CD8-positive, alpha-beta memory T cell (primary cell): ENCODE data around the gene TRAPPC2B. TPM values are rescaled to one million over a fixed set of nuclear protein-coding genes. Genes with fewer than 3 reads are reported as not detected.

ENCODE experiments used
- CTCF ChIA-PET: fragments of 350-600 bp; sonication (Branson Sonifier 250); formaldehyde crosslinking; loops from one replicate; lab custom pipeline; 2021; ENCODE audit warnings: antibody characterized with exemption; lab: Charles Lee
- POLR2A ChIA-PET: fragments of 350-600 bp; sonication (Branson Sonifier 250); formaldehyde crosslinking; loops from one replicate; lab custom pipeline; 2021; ENCODE audit warnings: antibody characterized with exemption; lab: Charles Lee
- DNase-seq, 5 donors: peaks; one replicate each; pipeline versions ENCODE4 v3.0.0 to v3.0.0-alpha.2; 2020 to 2022; ENCODE audit warnings: mixed read lengths in 1 of 5
- H3K27ac ChIP-seq: one replicate; pipeline ENCODE4 v1.7.0; 2013; ENCODE audit warnings: low read depth, mild to moderate bottlenecking, low read length, moderate library complexity
- H3K27me3 ChIP-seq: 2 replicates; pipeline ENCODE4 v1.7.0; 2013; ENCODE audit warnings: low read length, mild to moderate bottlenecking; ENCODE audit not compliant: insufficient read depth, poor library complexity, severe bottlenecking
- H3K36me3 ChIP-seq: 2 replicates; pipeline ENCODE4 v1.7.0; 2013; ENCODE audit warnings: mild to moderate bottlenecking, low read length, moderate library complexity; ENCODE audit not compliant: insufficient read depth
- H3K4me1 ChIP-seq: 2 replicates; pipeline ENCODE4 v1.7.0; 2013; ENCODE audit warnings: mild to moderate bottlenecking, low read length, moderate library complexity; ENCODE audit not compliant: insufficient read depth
- H3K4me3 ChIP-seq: 2 replicates; pipeline ENCODE4 v1.7.0; 2013; ENCODE audit warnings: mild to moderate bottlenecking, low read length
- H3K9me3 ChIP-seq: 2 replicates; pipeline ENCODE4 v1.7.0; 2013; ENCODE audit warnings: mild to moderate bottlenecking, low read length
- H3K27ac Mint-ChIP-seq, 8 donors: one replicate each; pipeline ENCODE4 v1.8.0; 2020 to 2021; ENCODE audit warnings: mixed read lengths in 8 of 8, mild to moderate bottlenecking in 6 of 8, inconsistent platforms in 3 of 8, moderate library complexity in 3 of 8
- H3K27me3 Mint-ChIP-seq, 2 donors: one replicate each; pipeline ENCODE4 v1.8.0; 2020 to 2021; ENCODE audit warnings: mixed read lengths in 2 of 2, mild to moderate bottlenecking in 1 of 2, moderate library complexity in 1 of 2
- H3K36me3 Mint-ChIP-seq, 3 donors: one replicate each; pipeline ENCODE4 v1.8.0; 2020 to 2021; ENCODE audit warnings: mixed read lengths in 3 of 3, inconsistent platforms in 1 of 3, mild to moderate bottlenecking in 1 of 3
- H3K4me1 Mint-ChIP-seq, 3 donors: one replicate each; pipeline ENCODE4 v1.8.0; 2020 to 2021; ENCODE audit warnings: mixed read lengths in 3 of 3, inconsistent platforms in 1 of 3, mild to moderate bottlenecking in 1 of 3
- H3K4me3 Mint-ChIP-seq, 7 donors: one replicate each; pipeline ENCODE4 v1.8.0; 2020 to 2021; ENCODE audit warnings: mixed read lengths in 7 of 7, mild to moderate bottlenecking in 6 of 7, moderate library complexity in 4 of 7, inconsistent platforms in 2 of 7
- H3K9me3 Mint-ChIP-seq, 5 donors: one replicate each; pipeline ENCODE4 v1.8.0; 2020 to 2022; ENCODE audit warnings: mixed read lengths in 5 of 5, mild to moderate bottlenecking in 3 of 5, moderate library complexity in 2 of 5, inconsistent platforms in 1 of 5
- polyA plus RNA-seq: library from polyadenylated mRNA; unstranded; fragments of 300-500 nt; fragmentation: Illumina TruSeq; gene quantifications from one replicate; pipeline ENCODE4 v1.2.3, GENCODE V29; 2021
- total RNA-seq, 2 experiments: library from RNA; stranded (reverse); gene quantifications; one replicate each; pipeline ENCODE4 v1.2.3, GENCODE V29; 2021

TRAPPC2B gene
- total and polyA plus RNA-seq, 3 experiments from 2014 or later = 7.0 to 22.5 (median 7.7) TPM

DNA sequence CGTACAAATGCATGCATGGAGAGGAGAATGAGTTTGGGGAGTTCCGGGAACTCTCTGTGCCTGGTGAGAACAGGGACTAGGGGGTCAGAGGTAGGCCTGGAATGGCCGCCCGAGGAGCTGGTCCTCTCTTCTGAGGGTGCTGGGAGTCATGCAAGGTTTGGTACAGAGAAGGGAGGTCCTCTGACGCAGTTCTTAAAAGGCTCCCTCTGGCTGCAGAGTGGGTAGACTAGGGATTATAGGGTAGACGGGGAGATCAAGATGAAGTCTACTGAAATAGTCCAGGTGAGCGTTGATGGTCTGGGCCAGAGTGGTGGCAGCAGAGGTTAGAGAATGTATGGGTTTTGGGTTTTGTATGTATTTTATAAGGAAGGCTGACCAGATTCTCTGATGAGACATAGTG lies 11.5 kb upstream of the TRAPPC2B start:
- peaks cover 29% of the 10 kb centered on the region for H3K36me3 ChIP-seq
- peak overlapping the region; percentile 78 for H3K27ac ChIP-seq
- H3K4me3 ChIP-seq = peak overlapping the region; percentile 84
- POLR2A ChIA-PET = no interaction called here
- DNase-seq = no peak
- Mint-ChIP-seq H3K4me1 (peaks cover 31 to 40% (median 35%) of the 10 kb centered on the region in 3 donors), H3K36me3 (peaks cover 46 to 67% (median 59%) of the 10 kb centered on the region in 3 donors), H3K9me3 (peaks cover 7 to 69% (median 55%) of the 10 kb centered on the region in 5 donors), H3K4me3 (peak overlapping the region; percentile 95 to 96 (median 95)), H3K27ac (peak overlapping the region in 7 of 8 donors; percentile 87 to 97 (median 95)), H3K27me3 (peaks cover 5 to 7% of the 10 kb centered on the region in 2 donors)
- CTCF ChIA-PET = no interaction called here
- H3K27me3 ChIP-seq = no peaks in the 10 kb centered on the region
- H3K4me1 ChIP-seq = peaks cover 20% of the 10 kb centered on the region
- peaks cover 35% of the 10 kb centered on the region for H3K9me3 ChIP-seq

DNA sequence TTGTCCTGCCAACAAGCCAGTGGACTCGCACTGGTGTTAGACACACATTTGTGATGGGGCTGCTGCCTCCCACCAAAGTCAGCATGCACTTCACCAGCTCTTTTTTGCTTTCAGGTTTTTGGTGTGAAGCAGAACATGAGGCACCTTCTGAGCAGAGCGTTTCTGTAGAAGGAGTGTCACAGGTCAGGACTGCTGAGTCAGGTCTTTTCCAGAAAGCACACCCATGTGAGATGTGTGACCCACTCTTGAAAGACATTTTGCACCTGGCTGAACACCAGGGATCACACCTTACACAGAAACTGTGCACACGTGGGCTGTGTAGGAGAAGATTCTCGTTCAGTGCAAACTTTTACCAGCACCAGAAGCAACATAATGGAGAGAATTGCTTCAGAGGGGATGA lies 7.4 kb upstream of the TRAPPC2B start:
- DNase-seq = no peak
- Mint-ChIP-seq H3K36me3 (peaks cover 51 to 84% (median 80%) of the 10 kb centered on the region in 3 donors), H3K27me3 (peaks cover 0 to 3% of the 10 kb centered on the region in 2 donors), H3K4me3 (peak overlapping the region in 1 of 7 donors; percentile 76), H3K4me1 (peaks cover 28 to 33% (median 28%) of the 10 kb centered on the region in 3 donors), H3K27ac (no peak overlapping the region), H3K9me3 (peaks cover 13 to 93% (median 82%) of the 10 kb centered on the region in 5 donors)
- H3K27ac ChIP-seq = no peak overlapping the region
- CTCF ChIA-PET = no interaction called here
- H3K4me1 ChIP-seq = peaks cover 14% of the 10 kb centered on the region
- no peaks in the 10 kb centered on the region for H3K27me3 ChIP-seq
- peaks cover 36% of the 10 kb centered on the region for H3K36me3 ChIP-seq
- peaks cover 53% of the 10 kb centered on the region for H3K9me3 ChIP-seq
- no peak overlapping the region for H3K4me3 ChIP-seq
- POLR2A ChIA-PET = no interaction called here

DNA sequence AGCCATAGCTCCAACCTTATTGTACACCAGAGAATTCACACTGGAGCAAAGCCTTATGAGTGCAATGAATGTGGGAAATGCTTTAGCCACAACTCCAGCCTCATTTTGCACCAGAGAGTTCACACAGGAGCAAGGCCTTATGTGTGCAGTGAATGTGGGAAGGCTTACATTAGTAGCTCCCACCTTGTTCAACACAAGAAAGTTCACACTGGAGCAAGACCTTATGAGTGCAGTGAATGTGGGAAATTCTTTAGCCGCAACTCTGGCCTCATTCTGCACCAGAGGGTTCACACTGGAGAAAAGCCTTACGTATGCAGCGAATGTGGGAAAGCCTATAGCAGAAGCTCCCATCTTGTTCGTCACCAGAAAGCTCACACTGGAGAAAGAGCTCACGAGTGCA lies 5.9 kb upstream of the TRAPPC2B start:
- Histone ChIP-seq H3K27ac (no peak overlapping the region), H3K4me1 (peaks cover 3% of the 10 kb centered on the region), H3K4me3 (peak overlapping the region; percentile 11), H3K27me3 (no peaks in the 10 kb centered on the region), H3K9me3 (peaks cover 53% of the 10 kb centered on the region), H3K36me3 (peaks cover 36% of the 10 kb centered on the region)
- H3K4me3 Mint-ChIP-seq = no peak overlapping the region
- H3K36me3 Mint-ChIP-seq = peaks cover 46 to 73% (median 65%) of the 10 kb centered on the region in 3 donors
- no peak for DNase-seq
- ChIA-PET POLR2A (no interaction called here), CTCF (no interaction called here)
- peaks cover 14 to 18% (median 14%) of the 10 kb centered on the region in 3 donors for H3K4me1 Mint-ChIP-seq
- H3K27ac Mint-ChIP-seq = no peak overlapping the region
- H3K9me3 Mint-ChIP-seq = peaks cover 13 to 86% (median 76%) of the 10 kb centered on the region in 5 donors
- H3K27me3 Mint-ChIP-seq = peaks cover 0 to 1% of the 10 kb centered on the region in 2 donors

DNA sequence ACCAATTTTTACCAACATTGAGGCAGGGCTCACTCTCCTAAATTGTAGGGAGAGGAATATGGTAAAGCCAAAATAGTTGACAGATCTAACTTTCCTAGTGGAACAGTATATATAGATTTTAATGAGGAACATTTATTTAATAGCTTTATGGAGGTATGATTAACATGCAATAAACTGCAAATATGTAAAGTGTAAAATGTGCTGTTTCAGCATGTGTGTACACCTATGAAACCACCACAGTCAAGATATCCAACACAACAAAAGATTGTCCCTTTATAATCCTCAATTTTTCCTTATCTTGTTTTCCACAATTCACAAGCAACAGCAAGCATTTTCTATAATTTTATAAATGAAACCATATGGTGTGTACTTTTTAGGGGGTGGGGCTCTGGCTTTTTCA lies 4.1 kb upstream of the TRAPPC2B start:
- POLR2A ChIA-PET = no interaction called here

DNA sequence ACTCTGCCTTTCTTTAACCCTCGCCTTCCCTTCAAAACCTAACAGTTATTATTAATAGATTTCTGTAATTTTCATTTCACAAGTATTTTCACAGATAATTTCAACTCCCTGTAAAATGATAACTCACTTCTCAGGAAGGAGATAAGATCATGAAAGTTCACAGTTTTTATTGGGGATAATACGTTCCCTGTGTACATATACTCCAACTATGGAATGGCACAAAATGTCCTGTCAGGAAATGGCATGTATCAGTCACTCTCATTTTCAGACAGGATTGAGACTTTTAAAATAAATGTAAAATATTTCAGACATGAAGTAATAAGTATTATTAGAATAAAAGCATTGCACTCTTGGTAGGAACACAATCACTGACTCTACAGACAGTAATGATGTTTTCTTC lies 932 bp upstream of the TRAPPC2B start:
- no peaks in the 10 kb centered on the region for H3K27me3 ChIP-seq
- peaks cover 0 to 6% of the 10 kb centered on the region in 2 donors for H3K27me3 Mint-ChIP-seq
- peaks cover 13% of the 10 kb centered on the region for H3K9me3 ChIP-seq
- peaks cover 16 to 22% (median 19%) of the 10 kb centered on the region in 3 donors for H3K4me1 Mint-ChIP-seq
- POLR2A ChIA-PET = interaction anchor here (1.2 to 1.6 kb wide), 2 partner anchors 12 to 27 kb away, joined by 3 to 6 read pairs; partner anchors contain the start of genes ZNF304 and ZNF548
- peak overlapping the region; percentile 69 for H3K27ac ChIP-seq
- H3K36me3 ChIP-seq = peaks cover 2% of the 10 kb centered on the region
- peaks cover 8 to 50% (median 37%) of the 10 kb centered on the region in 3 donors for H3K36me3 Mint-ChIP-seq
- H3K9me3 Mint-ChIP-seq = peaks cover 6 to 64% (median 53%) of the 10 kb centered on the region in 5 donors
- DNase-seq = no peak
- peak overlapping the region; percentile 91 to 100 (median 98) for H3K27ac Mint-ChIP-seq
- peaks cover 12% of the 10 kb centered on the region for H3K4me1 ChIP-seq
- peak overlapping the region; percentile 79 for H3K4me3 ChIP-seq
- H3K4me3 Mint-ChIP-seq = peak overlapping the region in 5 of 7 donors; percentile 91 to 94 (median 91)
- CTCF ChIA-PET = no interaction called here

More for the DNA sequence above, 4.1 kb upstream of the TRAPPC2B start:
- CTCF ChIA-PET = no interaction called here
- H3K4me3 ChIP-seq = no peak overlapping the region
- peaks cover 0 to 6% of the 10 kb centered on the region in 2 donors for H3K27me3 Mint-ChIP-seq
- peaks cover 39% of the 10 kb centered on the region for H3K9me3 ChIP-seq
- H3K4me1 Mint-ChIP-seq = peaks cover 17 to 20% (median 18%) of the 10 kb centered on the region in 3 donors
- no peak for DNase-seq
- H3K27ac ChIP-seq = no peak overlapping the region
- no peaks in the 10 kb centered on the region for H3K27me3 ChIP-seq
- H3K36me3 ChIP-seq = peaks cover 33% of the 10 kb centered on the region
- H3K36me3 Mint-ChIP-seq = peaks cover 32 to 69% (median 58%) of the 10 kb centered on the region in 3 donors
- H3K9me3 Mint-ChIP-seq = peaks cover 6 to 83% (median 74%) of the 10 kb centered on the region in 5 donors
- no peak overlapping the region for H3K4me3 Mint-ChIP-seq
- peak overlapping the region in 1 of 8 donors; percentile 76 for H3K27ac Mint-ChIP-seq
- peaks cover 11% of the 10 kb centered on the region for H3K4me1 ChIP-seq

DNA sequence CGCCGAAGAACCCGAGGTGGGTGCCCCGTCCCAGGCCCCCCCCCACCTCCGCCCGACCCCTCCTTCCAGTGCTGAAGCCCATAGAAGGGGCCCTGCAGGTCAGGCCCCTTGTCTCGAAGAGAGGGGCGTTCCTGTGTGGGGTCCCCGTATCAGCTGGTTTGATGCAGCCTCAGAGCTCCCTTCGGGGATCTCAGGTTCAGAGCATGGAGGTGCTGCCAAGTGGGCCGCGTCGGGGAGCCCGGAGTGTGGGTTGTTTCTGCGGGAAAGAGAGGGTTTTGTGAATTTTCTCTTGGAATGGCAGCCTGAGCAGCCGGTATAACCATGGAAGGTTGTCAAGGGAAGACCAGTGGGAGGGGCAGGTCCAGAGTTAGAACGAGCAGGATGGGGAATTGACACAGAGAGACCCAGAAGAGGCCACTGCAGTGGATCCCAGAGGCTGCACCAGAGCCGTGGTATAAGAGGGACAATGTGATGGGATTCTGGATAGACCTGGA lies 384 bp downstream of the TRAPPC2B start:
- ChIA-PET CTCF (no interaction called here), POLR2A (interaction anchor here (0.6 to 1.6 kb wide), 3 partner anchors 13 to 113 kb away, joined by 3 to 6 read pairs (median 5); partner anchors contain the start of gene ZNF304)
- DNase-seq = no peak
- Mint-ChIP-seq H3K4me3 (peak overlapping the region; percentile 85 to 94 (median 91)), H3K4me1 (peaks cover 16 to 22% (median 19%) of the 10 kb centered on the region in 3 donors), H3K27me3 (peaks cover 0 to 6% of the 10 kb centered on the region in 2 donors), H3K36me3 (peaks cover 9 to 51% (median 25%) of the 10 kb centered on the region in 3 donors), H3K9me3 (peaks cover under 1 to 59% (median 42%) of the 10 kb centered on the region in 5 donors), H3K27ac (peak overlapping the region; percentile 91 to 100 (median 98))
- Histone ChIP-seq H3K27ac (peak overlapping the region; percentile 69), H3K36me3 (no peaks in the 10 kb centered on the region), H3K4me3 (peak overlapping the region; percentile 85), H3K9me3 (peaks cover under 1% of the 10 kb centered on the region), H3K4me1 (peaks cover 12% of the 10 kb centered on the region), H3K27me3 (no peaks in the 10 kb centered on the region)

DNA sequence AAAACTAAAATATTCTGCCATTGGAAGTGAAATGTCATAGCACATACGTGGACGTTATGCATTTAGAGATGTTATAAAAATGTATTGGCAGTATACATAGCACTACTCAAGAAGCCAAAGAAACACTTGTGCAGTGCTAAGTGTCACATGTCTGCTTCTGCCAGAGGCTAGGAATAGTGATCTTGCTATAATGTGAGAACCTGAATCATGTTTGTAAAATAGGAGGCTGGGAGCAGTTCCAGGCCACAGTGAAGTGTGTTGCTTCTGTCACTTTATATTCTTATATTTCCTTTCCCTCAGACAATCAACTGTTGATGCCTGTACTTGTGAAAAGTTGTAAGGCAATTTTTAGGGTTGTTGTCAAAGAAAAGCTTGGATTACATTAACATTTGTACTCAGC lies 3.4 kb downstream of the TRAPPC2B start:
- Mint-ChIP-seq H3K36me3 (peaks cover 14 to 65% (median 32%) of the 10 kb centered on the region in 3 donors), H3K4me3 (peak overlapping the region in 1 of 7 donors; percentile 8), H3K9me3 (peaks cover 0 to 54% (median 23%) of the 10 kb centered on the region in 5 donors), H3K27me3 (peaks cover 0 to 6% of the 10 kb centered on the region in 2 donors), H3K27ac (no peak overlapping the region), H3K4me1 (peaks cover 19 to 22% (median 19%) of the 10 kb centered on the region in 3 donors)
- no peak overlapping the region for H3K4me3 ChIP-seq
- peaks cover 12% of the 10 kb centered on the region for H3K4me1 ChIP-seq
- no peaks in the 10 kb centered on the region for H3K9me3 ChIP-seq
- ChIA-PET POLR2A (no interaction called here), CTCF (no interaction called here)
- no peaks in the 10 kb centered on the region for H3K36me3 ChIP-seq
- DNase-seq = no peak
- H3K27ac ChIP-seq = no peak overlapping the region
- H3K27me3 ChIP-seq = no peaks in the 10 kb centered on the region

DNA sequence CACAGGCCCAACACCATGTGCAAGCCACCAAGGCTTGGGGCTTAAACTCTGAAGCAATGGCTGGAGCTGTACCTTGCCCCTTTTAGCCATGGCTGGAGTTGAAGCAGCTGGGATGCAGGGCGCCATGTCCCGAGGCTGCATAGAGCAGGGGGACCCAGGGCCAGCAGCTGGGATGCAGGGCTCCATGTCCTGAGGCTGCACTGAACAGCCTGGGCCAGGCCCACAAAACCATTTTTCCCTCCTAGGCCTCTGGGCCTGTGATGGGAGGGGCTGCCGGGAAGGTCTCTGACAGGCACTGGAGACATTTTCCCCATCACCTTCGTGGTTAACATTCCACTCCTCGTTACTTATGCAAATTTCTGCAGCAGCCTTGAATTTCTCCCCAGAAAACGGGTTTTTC lies 10.8 kb downstream of the TRAPPC2B start:
- Histone ChIP-seq H3K4me1 (no peaks in the 10 kb centered on the region), H3K36me3 (peaks cover 16% of the 10 kb centered on the region), H3K9me3 (peaks cover 30% of the 10 kb centered on the region), H3K4me3 (no peak overlapping the region), H3K27ac (no peak overlapping the region), H3K27me3 (no peaks in the 10 kb centered on the region)
- ChIA-PET CTCF (no interaction called here), POLR2A (no interaction called here)
- peaks cover 0 to 3% (median 0%) of the 10 kb centered on the region in 3 donors for H3K4me1 Mint-ChIP-seq
- H3K27me3 Mint-ChIP-seq = no peaks in the 10 kb centered on the region
- peaks cover 26 to 77% (median 58%) of the 10 kb centered on the region in 5 donors for H3K9me3 Mint-ChIP-seq
- DNase-seq = no peak
- peaks cover 38 to 93% (median 82%) of the 10 kb centered on the region in 3 donors for H3K36me3 Mint-ChIP-seq
- H3K27ac Mint-ChIP-seq = no peak overlapping the region
- no peak overlapping the region for H3K4me3 Mint-ChIP-seq
